Measurements from ENCODE around the gene SPATA32.

Gene SPATA32

GRCh38 chr17:45246338-45246737, 15.6 kb downstream of the SPATA32 start:
- no peak for DNase-seq

DNA sequence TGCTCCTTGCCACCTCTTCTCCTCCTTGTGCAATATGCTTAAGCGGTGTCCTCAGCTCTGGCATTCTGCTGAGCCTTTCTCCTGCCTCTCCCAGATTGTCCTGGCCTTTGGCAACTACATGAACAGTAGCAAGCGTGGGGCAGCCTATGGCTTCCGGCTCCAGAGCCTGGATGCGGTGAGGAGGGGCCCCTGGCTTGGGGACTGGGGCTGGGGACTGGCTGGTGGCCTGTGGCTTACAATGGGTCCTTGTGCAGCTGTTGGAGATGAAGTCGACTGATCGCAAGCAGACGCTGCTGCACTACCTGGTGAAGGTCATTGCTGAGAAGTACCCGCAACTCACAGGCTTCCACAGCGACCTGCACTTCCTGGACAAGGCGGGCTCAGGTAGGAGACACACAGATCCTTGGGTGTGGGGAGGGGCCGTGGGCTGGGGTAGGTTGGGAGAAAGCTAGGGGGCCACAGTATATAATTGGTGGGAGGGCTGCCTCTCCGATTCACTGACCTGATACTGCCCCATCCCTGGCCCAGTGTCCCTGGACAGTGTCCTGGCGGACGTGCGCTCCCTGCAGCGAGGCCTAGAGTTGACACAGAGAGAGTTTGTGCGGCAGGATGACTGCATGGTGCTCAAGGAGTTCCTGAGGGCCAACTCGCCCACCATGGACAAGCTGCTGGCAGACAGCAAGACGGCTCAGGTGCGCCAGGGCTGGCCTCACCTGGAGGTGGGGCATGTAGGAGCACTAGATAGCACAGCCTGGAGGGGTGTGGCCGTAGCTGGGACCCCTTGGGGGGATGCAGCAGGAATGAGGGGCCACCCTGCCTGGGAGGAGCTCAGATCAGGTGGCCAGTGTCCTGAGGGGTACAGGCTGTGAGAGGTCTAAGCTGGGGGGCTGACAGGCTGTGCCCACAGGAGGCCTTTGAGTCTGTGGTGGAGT, 16.9 kb downstream of the SPATA32 start:
- no peak for DNase-seq

- DNase-seq = no peak
Measured at GRCh38 chr17:45243750-45244149, 18.1 kb downstream of the SPATA32 start.

DNA sequence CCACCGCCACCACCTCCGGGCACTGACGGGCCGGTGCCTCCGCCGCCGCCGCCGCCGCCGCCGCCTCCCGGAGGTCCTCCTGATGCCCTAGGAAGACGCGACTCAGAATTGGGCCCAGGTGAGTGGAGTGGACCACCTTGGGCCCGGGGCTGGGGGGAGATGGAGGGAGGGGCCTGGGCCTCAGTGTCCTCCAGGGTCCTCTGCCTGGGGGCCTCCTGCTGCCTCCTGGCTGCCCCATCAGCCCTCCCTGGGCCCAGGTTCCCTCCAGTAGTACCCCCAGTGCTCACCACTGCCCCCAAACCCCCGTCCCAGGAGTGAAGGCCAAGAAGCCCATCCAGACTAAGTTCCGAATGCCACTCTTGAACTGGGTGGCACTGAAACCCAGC, 19.9 kb downstream of the SPATA32 start:
- DNase-seq = no peak

GRCh38 chr17:45241328-45242028, 20.4 kb downstream of the SPATA32 start:
- no peak for DNase-seq

DNA sequence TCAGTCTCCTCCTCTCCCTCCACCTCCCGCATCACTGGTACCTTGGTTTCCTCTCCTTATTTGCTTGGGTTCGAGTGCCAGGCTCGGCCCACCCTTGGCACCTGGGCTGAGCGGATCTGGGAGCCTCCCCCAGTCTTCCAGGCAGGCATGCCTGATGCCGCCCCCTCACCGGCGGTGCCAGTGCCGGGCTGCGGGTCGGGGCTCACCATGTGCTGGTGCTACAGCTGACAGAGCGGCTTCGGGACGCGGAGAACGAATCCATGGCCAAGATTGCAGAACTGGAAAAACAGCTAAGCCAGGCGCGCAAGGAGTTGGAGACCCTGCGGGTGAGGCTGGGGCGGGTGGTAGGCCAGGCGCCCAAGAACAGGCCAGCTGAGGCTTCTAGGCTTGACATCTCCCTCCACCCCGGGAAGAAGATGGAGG, 21.0 kb downstream of the SPATA32 start:
- no peak for DNase-seq

GRCh38 chr17:45238155-45238774, 23.6 kb downstream of the SPATA32 start:
- DNase-seq = no peak

- DNase-seq = no peak
Measured at GRCh38 chr17:45237686-45238085, 24.2 kb downstream of the SPATA32 start.

DNA sequence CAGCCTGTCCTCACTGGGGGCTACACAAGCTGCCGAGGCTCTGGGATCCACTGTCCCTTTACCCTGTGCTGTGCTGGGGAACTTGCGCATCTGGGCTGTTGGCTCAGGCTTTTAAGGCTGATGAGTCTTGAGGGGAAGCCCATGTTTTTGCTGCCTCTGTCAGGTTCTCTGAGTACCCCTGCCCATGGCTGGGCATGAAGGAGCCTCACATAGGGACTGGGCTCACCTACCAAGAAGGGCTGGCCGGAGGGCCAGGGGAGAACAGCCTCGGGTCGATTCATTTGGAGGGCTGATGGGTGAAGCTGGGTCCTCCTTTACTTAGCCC, 25.6 kb downstream of the SPATA32 start:
- DNase-seq = no peak

DNA sequence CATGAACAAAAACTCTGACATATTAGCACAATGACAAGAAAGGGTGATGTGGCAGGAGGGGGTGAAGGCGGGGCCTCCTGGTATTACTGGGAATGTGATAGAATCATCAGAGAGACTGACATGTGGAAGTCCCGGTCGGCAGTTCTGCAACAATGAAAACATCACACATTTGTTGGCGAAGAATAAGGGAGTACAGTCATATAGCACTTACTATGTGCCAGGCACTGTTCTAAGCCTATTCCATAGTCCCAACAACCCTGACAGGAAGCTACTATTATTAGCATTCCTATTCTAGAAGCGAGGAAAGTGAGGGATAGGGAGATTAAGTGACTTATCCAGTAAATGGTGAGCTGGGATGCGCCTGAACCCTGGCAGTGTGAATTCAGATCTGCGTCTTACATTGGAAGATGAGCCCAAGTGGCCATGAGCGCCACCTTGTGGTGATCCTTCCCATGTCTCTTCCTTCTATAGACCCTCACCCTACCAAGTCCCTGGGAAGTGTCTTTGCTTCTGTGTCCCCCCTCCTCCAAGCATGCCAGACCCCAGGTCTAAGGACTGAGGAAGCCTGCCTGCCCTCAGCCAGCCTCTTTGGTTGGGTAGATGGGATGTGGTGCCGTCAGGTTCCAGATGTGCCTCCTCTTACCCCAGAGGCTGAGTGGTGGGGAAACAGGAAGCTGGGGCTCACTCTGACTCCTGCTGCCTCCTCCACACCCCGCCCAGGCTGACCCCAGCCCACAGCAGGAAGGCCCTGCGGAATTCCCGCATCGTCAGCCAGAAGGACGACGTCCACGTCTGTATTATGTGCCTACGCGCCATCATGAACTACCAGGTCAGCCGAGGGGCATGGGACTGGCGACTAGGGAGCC, 26.2 kb downstream of the SPATA32 start:
- peak; percentile 69 to 78 for DNase-seq

- peak; percentile 37 to 58 for DNase-seq
Measured at GRCh38 chr17:45234641-45235415, 27.1 kb downstream of the SPATA32 start.

DNA sequence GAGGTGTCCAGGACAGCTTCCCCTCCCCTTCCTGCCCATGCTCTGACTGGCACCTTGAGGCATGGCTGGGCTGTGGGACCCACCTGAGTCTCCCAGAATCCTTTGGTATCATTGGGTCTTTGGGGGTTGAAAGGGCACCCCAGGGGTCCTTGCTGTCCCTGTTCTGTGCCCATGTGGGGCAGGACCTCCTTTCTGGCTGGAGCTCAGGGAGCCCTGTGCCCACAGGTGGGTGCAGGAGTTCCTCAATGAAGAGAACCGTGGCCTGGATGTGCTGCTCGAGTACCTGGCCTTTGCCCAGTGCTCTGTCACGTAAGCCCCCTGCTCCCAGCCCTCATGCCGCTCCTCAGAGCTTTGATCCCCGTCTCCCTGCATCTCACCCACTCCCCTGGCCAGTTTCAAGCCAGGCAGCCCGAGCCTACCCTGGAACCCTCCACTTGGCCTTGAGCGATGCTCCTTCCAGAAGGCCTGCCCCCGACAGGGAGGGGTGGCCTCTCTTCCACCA, 28.4 kb downstream of the SPATA32 start:
- DNase-seq = no peak

GRCh38 chr17:45232514-45233422, 29.1 kb downstream of the SPATA32 start:
- no peak for DNase-seq

DNA sequence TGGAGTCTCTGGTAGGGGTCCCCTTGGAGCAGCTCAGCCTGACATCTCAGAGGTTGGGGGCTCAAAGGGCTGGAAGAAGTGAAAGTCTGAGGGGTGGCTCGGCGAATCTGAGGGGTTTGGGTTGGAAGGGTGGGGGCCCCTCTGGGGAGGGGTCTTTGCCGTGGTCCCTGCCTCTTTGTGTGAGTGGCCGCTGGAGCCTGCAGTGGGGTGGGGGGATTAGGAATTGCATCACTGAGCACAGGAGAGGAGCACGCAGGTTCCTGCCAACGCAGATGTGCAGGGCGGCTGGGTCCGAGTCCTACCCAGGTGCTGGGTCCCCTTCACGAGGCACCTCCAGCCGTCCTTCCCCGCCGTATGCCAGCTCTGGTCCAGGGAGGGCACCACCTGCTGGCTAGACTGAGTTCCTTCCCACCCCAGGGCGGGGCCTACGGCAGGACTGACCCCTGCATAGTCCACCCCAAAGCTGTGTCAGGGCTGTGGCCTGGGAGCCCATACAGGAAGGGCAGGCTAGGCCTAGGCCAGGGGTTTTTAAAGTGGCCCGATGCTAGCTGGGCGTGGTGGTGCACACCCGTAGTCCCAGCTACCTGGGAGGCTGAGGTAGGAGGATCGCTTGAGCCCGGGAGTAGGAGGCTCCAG, 30.3 kb downstream of the SPATA32 start:
- no peak for DNase-seq

- no peak for DNase-seq
Measured at GRCh38 chr17:45230787-45231480, 31.0 kb downstream of the SPATA32 start.

- DNase-seq = no peak
Measured at GRCh38 chr17:45230410-45230786, 31.5 kb downstream of the SPATA32 start.

GRCh38 chr17:45229681-45230409, 32.0 kb downstream of the SPATA32 start:
- DNase-seq = peak in 1 of 2 experiments; percentile 22

DNA sequence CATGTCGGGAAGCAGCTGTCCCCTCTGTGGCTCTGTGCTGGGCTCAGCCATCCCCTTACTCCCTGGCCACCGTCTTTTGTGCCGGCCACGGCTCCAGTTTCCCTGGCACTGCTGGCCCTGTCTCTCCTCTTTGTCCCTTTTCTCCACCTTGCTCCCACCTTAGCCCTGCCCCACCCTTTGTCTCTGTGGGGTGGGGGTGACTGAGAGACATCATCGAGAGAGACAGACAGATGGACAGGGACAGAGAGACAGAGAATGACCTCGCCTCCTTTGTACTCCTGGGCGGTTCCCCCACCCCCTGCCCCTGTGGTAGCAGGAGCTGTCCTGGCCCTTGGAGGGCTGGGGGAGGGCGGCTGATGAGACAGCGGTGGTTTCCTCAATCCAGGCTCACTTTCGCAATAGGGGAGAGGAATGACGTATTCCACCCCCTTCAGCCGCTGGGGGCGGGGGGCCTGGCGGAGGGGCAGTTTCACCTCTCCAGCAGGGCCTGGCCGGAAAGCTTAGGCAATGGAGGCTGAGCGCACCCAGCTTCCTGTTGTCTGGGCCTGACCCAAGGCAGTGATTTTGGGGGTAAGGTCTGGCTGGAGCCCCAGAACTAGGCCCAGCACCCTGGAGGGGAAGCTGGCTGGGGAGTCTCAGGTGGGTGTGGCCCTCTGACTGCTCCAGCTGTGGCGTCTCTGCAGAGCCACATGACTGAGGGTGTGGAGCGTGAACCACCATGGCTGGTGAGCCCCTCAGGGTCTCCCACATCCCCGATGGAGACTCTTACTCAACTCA, 32.9 kb downstream of the SPATA32 start:
- peak; percentile 79 to 82 for DNase-seq

Measured in stimulated activated CD4-positive, alpha-beta T cell treated with anti-CD3 and anti-CD28 coated beads, Interleukin-4, amount 100 ng/mL, for 4 hours (primary cell).